IPS-20b (cell line): ENCODE data around the gene IMP3.
"Not testable (repeated sequence)": the region's sequence is repeated elsewhere in the genome, so short reads cannot be mapped to it uniquely, and the experiment has no call there.

Experiments
- H3K27ac ChIP-seq: one replicate; pipeline ENCODE4 v1.5.1; 2013; ENCODE audit warnings: low read length
- H3K27me3 ChIP-seq: 2 replicates; pipeline ENCODE4 v1.6.1; 2013; ENCODE audit warnings: mild to moderate bottlenecking, low read length, inconsistent platforms; ENCODE audit not compliant: insufficient read depth
- H3K36me3 ChIP-seq: 2 replicates; pipeline ENCODE4 v1.6.1; 2013; ENCODE audit warnings: low read depth, mild to moderate bottlenecking, inconsistent platforms, low read length, moderate library complexity; ENCODE audit not compliant: insufficient read depth
- H3K4me1 ChIP-seq: 2 replicates; pipeline ENCODE4 v1.6.1; 2013; ENCODE audit warnings: mild to moderate bottlenecking, control low read depth, inconsistent platforms, low read length, moderate library complexity; ENCODE audit not compliant: insufficient read depth
- H3K4me3 ChIP-seq: 2 replicates; pipeline ENCODE4 v1.5.1; 2013; ENCODE audit warnings: mild to moderate bottlenecking, low read length, inconsistent platforms
- H3K9ac ChIP-seq: 2 replicates; pipeline ENCODE4 v1.6.1; 2013; ENCODE audit warnings: low read depth, mild to moderate bottlenecking, inconsistent platforms, low read length, moderate library complexity
- H3K9me3 ChIP-seq: 2 replicates; pipeline ENCODE4 v1.6.1; 2013; ENCODE audit warnings: mild to moderate bottlenecking, low read depth, low read length, inconsistent platforms; ENCODE audit not compliant: insufficient read depth

The IMP3 gene

GRCh38 chr15:75646944-75647364 is 6.9 kb upstream of the IMP3 start:
- peak overlapping the region; percentile 99; the same call in 1 of the 2 replicates for H3K9ac ChIP-seq
- no peaks in the 10 kb centered on the region for H3K9me3 ChIP-seq
- peaks cover 17% of the 10 kb centered on the region for H3K36me3 ChIP-seq
- peaks cover 16% of the 10 kb centered on the region for H3K27me3 ChIP-seq
- H3K27ac ChIP-seq: no peak overlapping the region
- H3K4me3 ChIP-seq: peak overlapping the region; percentile 99
- peaks cover 17% of the 10 kb centered on the region for H3K4me1 ChIP-seq

GRCh38 chr15:75646112-75646943 is 6.3 kb upstream of the IMP3 start:
- Histone ChIP-seq H3K27ac (no peak overlapping the region), H3K4me3 (peak overlapping the region; percentile 99), H3K36me3 (peaks cover 17% of the 10 kb centered on the region), H3K27me3 (peaks cover 16% of the 10 kb centered on the region), H3K9ac (peak overlapping the region; percentile 99; the same call in 1 of the 2 replicates), H3K9me3 (no peaks in the 10 kb centered on the region), H3K4me1 (peaks cover 15% of the 10 kb centered on the region)

- no peak overlapping the region for H3K27ac ChIP-seq
- peaks cover 16% of the 10 kb centered on the region for H3K27me3 ChIP-seq
- peaks cover 5% of the 10 kb centered on the region for H3K4me1 ChIP-seq
- H3K9ac ChIP-seq: no peak overlapping the region
- H3K9me3 ChIP-seq: no peaks in the 10 kb centered on the region
- H3K36me3 ChIP-seq: no peaks in the 10 kb centered on the region
- no peak overlapping the region for H3K4me3 ChIP-seq
Observed at GRCh38 chr15:75644376-75644775, 4.4 kb upstream of the IMP3 start.

- peaks cover 10% of the 10 kb centered on the region for H3K27me3 ChIP-seq
- no peak overlapping the region for H3K27ac ChIP-seq
- no peak overlapping the region for H3K4me3 ChIP-seq
- no peaks in the 10 kb centered on the region for H3K9me3 ChIP-seq
- H3K36me3 ChIP-seq: peaks cover 10% of the 10 kb centered on the region; the same call in 1 of the 2 replicates
- H3K4me1 ChIP-seq: peaks cover 10% of the 10 kb centered on the region
- no peak overlapping the region for H3K9ac ChIP-seq
Observed at GRCh38 chr15:75641603-75642002, 1.6 kb upstream of the IMP3 start.

GRCh38 chr15:75641179-75641503 is 1.1 kb upstream of the IMP3 start:
- H3K4me3 ChIP-seq: peak overlapping the region; percentile 99; the same call in 1 of the 2 replicates
- H3K27me3 ChIP-seq: peaks cover 6% of the 10 kb centered on the region
- H3K9me3 ChIP-seq: no peaks in the 10 kb centered on the region
- H3K9ac ChIP-seq: peak overlapping the region; percentile 98; the same call in 1 of the 2 replicates
- H3K36me3 ChIP-seq: peaks cover 10% of the 10 kb centered on the region; the same call in 1 of the 2 replicates
- peaks cover 10% of the 10 kb centered on the region for H3K4me1 ChIP-seq
- no peak overlapping the region for H3K27ac ChIP-seq

GRCh38 chr15:75640483-75641178 is 607 bp upstream of the IMP3 start:
- peak overlapping the region; percentile 98 for H3K9ac ChIP-seq
- H3K27ac ChIP-seq: peak overlapping the region; percentile 57
- H3K4me1 ChIP-seq: peaks cover 10% of the 10 kb centered on the region
- no peaks in the 10 kb centered on the region for H3K9me3 ChIP-seq
- peaks cover 10% of the 10 kb centered on the region; the same call in 1 of the 2 replicates for H3K36me3 ChIP-seq
- H3K27me3 ChIP-seq: peaks cover under 1% of the 10 kb centered on the region; the same call in 1 of the 2 replicates
- peak overlapping the region; percentile 99 for H3K4me3 ChIP-seq

GRCh38 chr15:75639191-75639708 is 774 bp downstream of the IMP3 start:
- Histone ChIP-seq H3K9me3 (no peaks in the 10 kb centered on the region), H3K36me3 (peaks cover 10% of the 10 kb centered on the region; the same call in 1 of the 2 replicates), H3K9ac (peak overlapping the region; percentile 98), H3K27ac (peak overlapping the region; percentile 57), H3K4me3 (peak overlapping the region; percentile 99), H3K27me3 (no peaks in the 10 kb centered on the region), H3K4me1 (peaks cover 10% of the 10 kb centered on the region)

- Histone ChIP-seq H3K27ac (no peak overlapping the region), H3K36me3 (peaks cover 10% of the 10 kb centered on the region; the same call in 1 of the 2 replicates), H3K9ac (peak overlapping the region; percentile 98; the same call in 1 of the 2 replicates), H3K4me3 (peak overlapping the region; percentile 99), H3K4me1 (peaks cover 10% of the 10 kb centered on the region), H3K27me3 (no peaks in the 10 kb centered on the region), H3K9me3 (no peaks in the 10 kb centered on the region)
Observed at GRCh38 chr15:75637245-75638009, 2.6 kb downstream of the IMP3 start.

- H3K9ac ChIP-seq: no peak overlapping the region
- peaks cover 10% of the 10 kb centered on the region; the same call in 1 of the 2 replicates for H3K36me3 ChIP-seq
- H3K4me1 ChIP-seq: peaks cover 10% of the 10 kb centered on the region
Observed at GRCh38 chr15:75636026-75636425, 4.0 kb downstream of the IMP3 start.

GRCh38 chr15:75633922-75634321 is 6.1 kb downstream of the IMP3 start:
- not testable (repeated sequence) for H3K9me3 ChIP-seq, H3K9ac ChIP-seq, H3K36me3 ChIP-seq, H3K27ac ChIP-seq, H3K27me3 ChIP-seq, H3K4me3 ChIP-seq, H3K4me1 ChIP-seq

More at GRCh38 chr15:75636026-75636425, 4.0 kb downstream of the IMP3 start:
- Histone ChIP-seq H3K27me3 (no peaks in the 10 kb centered on the region), H3K4me3 (no peak overlapping the region), H3K9me3 (no peaks in the 10 kb centered on the region), H3K27ac (no peak overlapping the region)

- Histone ChIP-seq H3K9me3 (no peaks in the 10 kb centered on the region), H3K36me3 (no peaks in the 10 kb centered on the region; the same call in 1 of the 2 replicates), H3K27me3 (no peaks in the 10 kb centered on the region), H3K27ac (no peak overlapping the region), H3K4me3 (no peak overlapping the region), H3K9ac (no peak overlapping the region), H3K4me1 (no peaks in the 10 kb centered on the region)
Observed at GRCh38 chr15:75631935-75632334, 8.1 kb downstream of the IMP3 start.
